Neural cell (in vitro differentiated cells): ENCODE data around the gene GID4.

Experiments
- POLR2AphosphoS5 ChIP-seq: IDR thresholded peaks from 2 replicates; pipeline ENCODE4 v1.6.1; 2012
- RAD21 ChIP-seq: fragments of 450-650 bp; conservative IDR thresholded peaks from 2 replicates; pipeline ENCODE4 v1.6.1; 2014; ENCODE audit warnings: antibody characterized with exemption, mild to moderate bottlenecking, moderate library complexity
- TAF1 ChIP-seq: IDR thresholded peaks from 2 replicates; pipeline ENCODE4 v1.6.1; 2012; ENCODE audit warnings: low read depth
- TF ChIP-seq, protein P1 (sequence below): fragments of 450-650 bp; IDR thresholded peaks from 2 replicates; pipeline ENCODE4 v1.5.1; 2014; ENCODE audit warnings: antibody characterized with exemption, mild to moderate bottlenecking, moderate library complexity; ENCODE audit not compliant: poor library complexity, severe bottlenecking

DNA sequence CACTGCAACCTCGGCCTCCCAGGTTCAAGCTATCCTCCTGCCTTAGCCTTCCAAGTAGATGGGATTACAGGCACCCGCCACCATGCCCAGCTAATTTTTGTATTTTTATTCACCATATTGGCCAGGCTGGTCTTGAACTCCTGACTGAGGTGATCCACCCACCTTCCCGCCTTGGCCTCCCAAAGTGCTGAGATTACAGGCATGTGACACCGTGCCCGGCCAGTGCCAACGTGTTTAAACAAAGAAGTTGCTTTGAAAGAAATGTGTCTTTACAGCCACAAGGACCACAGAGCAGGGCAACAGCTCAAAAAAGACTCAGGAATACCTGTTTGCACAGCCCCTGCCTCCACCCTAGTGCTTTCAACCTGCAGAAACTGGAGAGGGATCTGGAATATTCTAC lies 25.2 kb upstream of the GID4 start:
- TF ChIP-seq POLR2AphosphoS5: no peak
- TF ChIP-seq, protein P1, sequence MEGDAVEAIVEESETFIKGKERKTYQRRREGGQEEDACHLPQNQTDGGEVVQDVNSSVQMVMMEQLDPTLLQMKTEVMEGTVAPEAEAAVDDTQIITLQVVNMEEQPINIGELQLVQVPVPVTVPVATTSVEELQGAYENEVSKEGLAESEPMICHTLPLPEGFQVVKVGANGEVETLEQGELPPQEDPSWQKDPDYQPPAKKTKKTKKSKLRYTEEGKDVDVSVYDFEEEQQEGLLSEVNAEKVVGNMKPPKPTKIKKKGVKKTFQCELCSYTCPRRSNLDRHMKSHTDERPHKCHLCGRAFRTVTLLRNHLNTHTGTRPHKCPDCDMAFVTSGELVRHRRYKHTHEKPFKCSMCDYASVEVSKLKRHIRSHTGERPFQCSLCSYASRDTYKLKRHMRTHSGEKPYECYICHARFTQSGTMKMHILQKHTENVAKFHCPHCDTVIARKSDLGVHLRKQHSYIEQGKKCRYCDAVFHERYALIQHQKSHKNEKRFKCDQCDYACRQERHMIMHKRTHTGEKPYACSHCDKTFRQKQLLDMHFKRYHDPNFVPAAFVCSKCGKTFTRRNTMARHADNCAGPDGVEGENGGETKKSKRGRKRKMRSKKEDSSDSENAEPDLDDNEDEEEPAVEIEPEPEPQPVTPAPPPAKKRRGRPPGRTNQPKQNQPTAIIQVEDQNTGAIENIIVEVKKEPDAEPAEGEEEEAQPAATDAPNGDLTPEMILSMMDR: no peak
- TF ChIP-seq TAF1: no peak
- no peak for TF ChIP-seq RAD21
